ENCODE measurements around the gene RANBP3L.
"Not testable (repeated sequence)": the region's sequence is repeated elsewhere in the genome, so short reads cannot be mapped to it uniquely, and the experiment has no call there.

RANBP3L gene

GRCh38 chr5:36202521-36202961 is 99.2 kb downstream of the RANBP3L start:
- no peak for DNase-seq

- DNase-seq, result no peak
Measured at GRCh38 chr5:36200513-36200912, 101.2 kb downstream of the RANBP3L start.

GRCh38 chr5:36199620-36200019 is 102.1 kb downstream of the RANBP3L start:
- DNase-seq, result no peak

GRCh38 chr5:36198783-36199182 is 102.9 kb downstream of the RANBP3L start:
- DNase-seq, result not testable (repeated sequence)
